GM12878 (cell line): ENCODE measurements around the gene ELN. TPM values are rescaled to one million over a fixed set of nuclear protein-coding genes. Genes with fewer than 3 reads are reported as not detected.

Experiments
- ATAC-seq: fragments of 200-7000 bp; cut with Tn5 transposase; 3 replicates; pipeline ENCODE4 v1.9.1; 2020; ENCODE audit warnings: mild to moderate bottlenecking, moderate library complexity
- BruUV-seq: library from RNA; stranded (reverse); fragments of 400-500 nt; replicated peaks from 2 replicates; lab custom pipeline; 2021; lab: Mats Ljungman, UMichigan
- CTCF ChIA-PET: fragments of 300-600 bp; sonication (Branson Sonifier 250); formaldehyde crosslinking; extraction: SDS; loops from one replicate; lab custom pipeline; 2021; ENCODE audit warnings: inconsistent platforms; lab: Yijun Ruan, JAX
- POLR2A ChIA-PET: fragments of 350-600 bp; formaldehyde crosslinking; extraction: SDS; loops from one replicate; lab custom pipeline; 2021; ENCODE audit warnings: inconsistent platforms; lab: Charles Lee
- RAD21 ChIA-PET: fragments of 300-600 bp; sonication (Branson Sonifier 250); formaldehyde crosslinking; loops from one replicate; lab custom pipeline; 2023; ENCODE audit warnings: antibody characterized with exemption; ENCODE audit not compliant: unreplicated experiment; lab: Charles Lee
- SMC1A ChIA-PET: fragments of 300-600 bp; sonication (Branson Sonifier 250); formaldehyde crosslinking; loops from one replicate; lab custom pipeline; 2023; ENCODE audit not compliant: unreplicated experiment, uncharacterized antibody; lab: Charles Lee
- DNase-seq: peaks from one replicate; pipeline ENCODE4 v3.0.0-alpha.2; 2011; ENCODE audit warnings: low read depth, low spot score
- FAIRE-seq: peaks from 3 replicates; lab custom pipeline; 2011; peaks lifted over from hg19 to GRCh38; lab: Jason Lieb, UNC
- H2AFZ ChIP-seq: 2 replicates; pipeline ENCODE4 v1.6.0; 2011; ENCODE audit warnings: low read depth, low read length, control low read depth; ENCODE audit not compliant: control insufficient read depth
- H3K27ac ChIP-seq: 2 replicates; pipeline ENCODE4 v1.5.1; 2011; ENCODE audit warnings: control low read depth; ENCODE audit not compliant: control insufficient read depth, insufficient read depth
- H3K27me3 ChIP-seq, 2 experiments: replicated peaks in 1 of 2; 2 replicates each; pipeline versions ENCODE4 v1.6.0 to v1.6.1; 2011; ENCODE audit warnings: low read length in 1 of 2; ENCODE audit not compliant: control insufficient read depth in 2 of 2, insufficient read depth in 2 of 2
- H3K36me3 ChIP-seq, 2 experiments: 2 replicates each; pipeline ENCODE4 v1.5.1; 2011; ENCODE audit warnings: low read length in 1 of 2; ENCODE audit not compliant: control insufficient read depth in 2 of 2, insufficient read depth in 2 of 2
- H3K4me1 ChIP-seq: 2 replicates; pipeline ENCODE4 v1.6.1; 2011; ENCODE audit warnings: mild to moderate bottlenecking, low read length, moderate library complexity, mixed read lengths; ENCODE audit not compliant: control insufficient read depth, insufficient read depth
- H3K4me2 ChIP-seq: 2 replicates; pipeline ENCODE4 v1.6.0; 2011; ENCODE audit warnings: control low read depth; ENCODE audit not compliant: control insufficient read depth, insufficient read depth
- H3K4me3 ChIP-seq: fragments of 200-600 bp; sonication (generic); 2 replicates; pipeline ENCODE4 v1.5.1; 2016
- H3K79me2 ChIP-seq: 2 replicates; pipeline ENCODE4 v1.6.0; 2011; ENCODE audit warnings: low read length; ENCODE audit not compliant: control insufficient read depth, insufficient read depth
- H3K9ac ChIP-seq: 2 replicates; pipeline ENCODE4 v1.8.0; 2011; ENCODE audit warnings: low read length, control low read depth, mixed read lengths; ENCODE audit not compliant: control insufficient read depth, insufficient read depth
- H3K9me3 ChIP-seq: replicated peaks from 3 replicates; pipeline ENCODE4 v1.5.1; 2011; ENCODE audit warnings: mild to moderate bottlenecking, low read length; ENCODE audit not compliant: control insufficient read depth, insufficient read depth
- H4K20me1 ChIP-seq: 2 replicates; pipeline ENCODE4 v1.6.0; 2011; ENCODE audit not compliant: control insufficient read depth, insufficient read depth
- CBX3 ChIP-seq: fragments of 200-600 bp; sonication (generic); IDR thresholded peaks from 2 replicates; pipeline ENCODE4 v1.6.1; 2016; ENCODE audit warnings: low read depth, borderline replicate concordance
- CREM ChIP-seq: IDR thresholded peaks from 2 replicates; pipeline ENCODE4 v1.6.1; 2014; ENCODE audit warnings: antibody characterized with exemption, low read depth
- DPF2 ChIP-seq: fragments of 450-650 bp; IDR thresholded peaks from 2 replicates; pipeline ENCODE4 v1.6.1; 2017; ENCODE audit warnings: mild to moderate bottlenecking
- EGR1 ChIP-seq, 2 experiments: IDR thresholded peaks; 1 replicate in 1 of 2; 2 replicates in 1 of 2; pipeline ENCODE4 v1.6.1; 2011 to 2012; ENCODE audit warnings: low read depth in 2 of 2, low read length in 2 of 2, borderline replicate concordance in 1 of 2, mild to moderate bottlenecking in 1 of 2, moderate library complexity in 1 of 2
- FOS ChIP-seq: IDR thresholded peaks from 3 replicates; pipeline ENCODE4 v1.6.1; 2011; ENCODE audit warnings: borderline replicate concordance; ENCODE audit not compliant: insufficient read length; ENCODE audit errors: extremely low read depth
- FOXM1 ChIP-seq: IDR thresholded peaks from 2 replicates; pipeline ENCODE4 v1.6.1; 2012; ENCODE audit warnings: low read depth, mild to moderate bottlenecking, inconsistent platforms, low read length, moderate library complexity
- HDGF ChIP-seq: fragments of 450-650 bp; IDR thresholded peaks from 2 replicates; pipeline ENCODE4 v1.6.1; 2016; ENCODE audit warnings: antibody characterized with exemption
- MXI1 ChIP-seq: fragments of 150-350 bp; IDR thresholded peaks from 2 replicates; pipeline ENCODE4 v1.6.1; 2011; ENCODE audit warnings: low read depth, mild to moderate bottlenecking, inconsistent platforms, low read length, improper control_type of control experiment
- NFXL1 ChIP-seq: fragments of 450-650 bp; IDR thresholded peaks from 2 replicates; pipeline ENCODE4 v1.6.1; 2017; ENCODE audit warnings: antibody characterized with exemption, mild to moderate bottlenecking, borderline replicate concordance
- PKNOX1 ChIP-seq: fragments of 450-650 bp; IDR thresholded peaks from 2 replicates; pipeline ENCODE4 v1.6.1; 2016; ENCODE audit warnings: mild to moderate bottlenecking
- RBBP5 ChIP-seq: fragments of 200-600 bp; sonication (generic); conservative IDR thresholded peaks from 2 replicates; pipeline ENCODE4 v1.6.1; 2016
- RFX5 ChIP-seq: IDR thresholded peaks from 2 replicates; pipeline ENCODE4 v1.6.1; 2011; ENCODE audit warnings: low read depth, low read length, improper control_type of control experiment
- SMAD1 ChIP-seq: fragments of 450-650 bp; IDR thresholded peaks from 2 replicates; pipeline ENCODE4 v1.6.1; 2018; ENCODE audit warnings: mild to moderate bottlenecking, low read depth; ENCODE audit not compliant: partially characterized antibody
- SMC3 ChIP-seq: IDR thresholded peaks from 2 replicates; pipeline ENCODE4 v1.6.1; 2011; ENCODE audit warnings: low read length, improper control_type of control experiment, borderline replicate concordance
- TCF3 ChIP-seq: IDR thresholded peaks from 2 replicates; pipeline ENCODE4 v1.6.1; 2012; ENCODE audit warnings: low read depth, mild to moderate bottlenecking, low read length, borderline replicate concordance; ENCODE audit not compliant: insufficient read depth
- TCF7 ChIP-seq: IDR thresholded peaks from 2 replicates; pipeline ENCODE4 v1.6.1; 2014; ENCODE audit warnings: antibody characterized with exemption, borderline replicate concordance
- WGBS: methylation state at CpG from one replicate; pipeline ENCODE4 v1.1.6; 2016; ENCODE audit warnings: low lambda C conversion rate; ENCODE audit not compliant: insufficient replicate concordance, insufficient coverage; ENCODE audit errors: missing lambda C conversion rate; 5-methylcytosine and 5-hydroxymethylcytosine counted together
- in situ Hi-C: fragments of 300-500 bp; cut with MboI; formaldehyde crosslinking; loops from 9 replicates; pipeline ENCODE4 v1.14.3; 2018; ENCODE audit warnings: mixed read lengths
- intact Hi-C: fragments of 100-400 bp; cut with micrococcal nuclease; formaldehyde crosslinking; loops from one replicate; pipeline ENCODE4 v1.14.2; 2022; ENCODE audit not compliant: unreplicated experiment
- polyA plus RNA-seq, 11 experiments: library from polyadenylated mRNA; depleted of rRNA in 4 of 11; unstranded in 6 of 11; stranded (reverse) in 5 of 11; fragments of >200 nt; fragmentation: Nextera tagmentation in 4 of 11; fragmentation: Illumina TruSeq in 1 of 11; extraction: Ambion mirVana in 4 of 11; extraction: Trizol in 1 of 11; gene quantifications; 1 replicate in 1 of 11; 2 replicates in 10 of 11; pipeline versions ENCODE4 v1.2.1 to v1.2.3, GENCODE V29; 2011 to 2016; ENCODE audit warnings: inconsistent platforms in 2 of 11, missing spikeins in 2 of 11, low read depth in 1 of 11
- total RNA-seq, 4 experiments: library from RNA; depleted of rRNA in 3 of 4; stranded (reverse); fragments of >200 nt in 3 of 4; fragmentation: Illumina TruSeq in 1 of 4; extraction: Trizol in 1 of 4; gene quantifications; 2 replicates each; pipeline versions ENCODE4 v1.2.1 to v1.2.3, GENCODE V29; 2013 to 2021

Gene ELN
- total and polyA plus RNA-seq, 10 of the 15 experiments (the other 5 are each of a cell fraction or from before 2014, with no cell fraction given) = 0.08 to 0.27 (median 0.23) TPM; not detected in 7

- SMC1A ChIA-PET = interaction anchor here (1.1 to 1.3 kb wide), 2 partner anchors 12 to 44 kb away, joined by 3 to 4 read pairs; no protein-coding TSS in a partner anchor
- intact Hi-C loops = loop anchor here (1.0 to 5.0 kb wide), 2 partner anchors 159 to 213 kb away; no protein-coding TSS in a partner anchor
- Histone ChIP-seq H3K9me3 (no peaks in the 10 kb centered on the region), H3K36me3 (no peaks in the 10 kb centered on the region), H3K4me3 (no peak overlapping the region), H3K27ac (no peak overlapping the region), H2AFZ (no peak overlapping the region), H3K79me2 (no peaks in the 10 kb centered on the region), H3K4me2 (no peak overlapping the region)
- FAIRE-seq = no peak
- POLR2A ChIA-PET = no interaction called here
- no peak for DNase-seq
- ATAC-seq = no peak
- TF ChIP-seq HDGF = no peak
- no peak for TF ChIP-seq MXI1
- TF ChIP-seq RFX5 = no peak
- no peak for TF ChIP-seq SMAD1
- TF ChIP-seq TCF7 = no peak
- TF ChIP-seq FOS = no peak
- TF ChIP-seq FOXM1 = no peak
- no peak for TF ChIP-seq RBBP5
- TF ChIP-seq NFXL1 = no peak
- TF ChIP-seq TCF3 = no peak
- no peak for TF ChIP-seq PKNOX1
- no peak for TF ChIP-seq CBX3
- TF ChIP-seq EGR1 (IDR thresholded peaks at IDR 0.05; ENCODE audit: borderline replicate concordance in 1 of 2, low read depth in 2 of 2, low read length in 2 of 2) = no peak
- TF ChIP-seq CREM = no peak
- no peak for TF ChIP-seq SMC3
- TF ChIP-seq DPF2 = no peak
- TF ChIP-seq, all 136 proteins: peak for 0
- Histone ChIP-seq H3K4me1 (no peaks in the 10 kb centered on the region), H4K20me1 (no peaks in the 10 kb centered on the region), H3K27me3 (peaks cover 7 to 12% of the 10 kb centered on the region in 2 experiments; a peak in 3 of 4 replicates), H3K9ac (no peak overlapping the region)
- ChIA-PET RAD21 (interaction anchor here (1.6 kb wide), 2 partner anchors 47 to 65 kb away, joined by 3 to 8 read pairs; no protein-coding TSS in a partner anchor), CTCF (interaction anchor here (0.9 to 4.0 kb wide), 12 partner anchors 9 to 375 kb away, joined by 3 to 41 read pairs (median 7); no protein-coding TSS in a partner anchor)
- no TSS peak for BruUV-seq
- WGBS = 3% methylated on average over 8 of the region's 8 CpGs
- in situ Hi-C loops = no loop called here
These were observed 2.2 kb upstream of the ELN start for GRCh38 chr7:74025730-74026129.
